Measurements from ENCODE around the gene ST3GAL4. TPM values are rescaled to one million over a fixed set of nuclear protein-coding genes. Genes with fewer than 3 reads are reported as not detected.
"Not testable (repeated sequence)": the region's sequence is repeated elsewhere in the genome, so short reads cannot be mapped to it uniquely, and the experiment has no call there.

Gene ST3GAL4
- total and polyA plus RNA-seq, 9 of the 15 experiments (the other 6 are each of a cell fraction or from before 2014, with no cell fraction given), result 0.27 to 22.9 (median 10.5) TPM

DNA sequence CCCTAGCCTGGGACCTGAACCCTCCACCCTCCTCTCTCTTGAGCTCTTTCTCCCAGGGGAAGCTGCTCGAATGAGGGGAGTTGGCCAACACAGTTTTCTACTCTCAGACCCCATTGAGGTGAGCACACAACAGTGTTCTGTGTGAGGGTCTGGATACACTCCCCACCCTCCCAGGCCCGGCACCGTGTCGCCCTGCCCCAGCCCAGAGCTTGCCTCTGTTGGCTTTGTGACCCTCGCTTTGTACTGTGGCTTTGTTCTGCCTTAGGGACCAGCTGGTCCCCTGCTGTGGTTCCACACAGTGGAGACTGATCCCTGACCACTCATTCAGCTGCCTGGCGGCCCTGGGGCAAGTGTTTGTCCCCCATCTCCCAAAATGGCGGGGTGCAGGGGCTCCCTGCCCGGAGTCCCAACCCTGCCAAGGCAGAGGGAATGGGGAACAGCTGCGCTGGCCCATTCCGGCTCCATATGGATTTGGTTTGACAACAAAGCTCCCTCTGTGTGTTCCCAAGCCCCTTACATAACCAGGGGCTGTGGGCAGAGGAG, 8.3 kb downstream of the ST3GAL4 start (continued):
- TF ChIP-seq RHOXF2B (CRISPR knock-in tag; conservative IDR thresholded peaks at IDR 0.05) (no peak), ZNF175 (CRISPR knock-in tag; IDR thresholded peaks at IDR 0.05; ENCODE audit: low read depth) (no peak), C11orf30 (IDR thresholded peaks at IDR 0.05; ENCODE audit: low read depth) (no peak), POLR2AphosphoS2 (IDR thresholded peaks at IDR 0.05; ENCODE audit: low read length) (no peak)
- TF ChIP-seq, protein P1, sequence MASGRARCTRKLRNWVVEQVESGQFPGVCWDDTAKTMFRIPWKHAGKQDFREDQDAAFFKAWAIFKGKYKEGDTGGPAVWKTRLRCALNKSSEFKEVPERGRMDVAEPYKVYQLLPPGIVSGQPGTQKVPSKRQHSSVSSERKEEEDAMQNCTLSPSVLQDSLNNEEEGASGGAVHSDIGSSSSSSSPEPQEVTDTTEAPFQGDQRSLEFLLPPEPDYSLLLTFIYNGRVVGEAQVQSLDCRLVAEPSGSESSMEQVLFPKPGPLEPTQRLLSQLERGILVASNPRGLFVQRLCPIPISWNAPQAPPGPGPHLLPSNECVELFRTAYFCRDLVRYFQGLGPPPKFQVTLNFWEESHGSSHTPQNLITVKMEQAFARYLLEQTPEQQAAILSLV (tag; IDR thresholded peaks at IDR 0.05), result no peak
- TF ChIP-seq, protein P2, sequence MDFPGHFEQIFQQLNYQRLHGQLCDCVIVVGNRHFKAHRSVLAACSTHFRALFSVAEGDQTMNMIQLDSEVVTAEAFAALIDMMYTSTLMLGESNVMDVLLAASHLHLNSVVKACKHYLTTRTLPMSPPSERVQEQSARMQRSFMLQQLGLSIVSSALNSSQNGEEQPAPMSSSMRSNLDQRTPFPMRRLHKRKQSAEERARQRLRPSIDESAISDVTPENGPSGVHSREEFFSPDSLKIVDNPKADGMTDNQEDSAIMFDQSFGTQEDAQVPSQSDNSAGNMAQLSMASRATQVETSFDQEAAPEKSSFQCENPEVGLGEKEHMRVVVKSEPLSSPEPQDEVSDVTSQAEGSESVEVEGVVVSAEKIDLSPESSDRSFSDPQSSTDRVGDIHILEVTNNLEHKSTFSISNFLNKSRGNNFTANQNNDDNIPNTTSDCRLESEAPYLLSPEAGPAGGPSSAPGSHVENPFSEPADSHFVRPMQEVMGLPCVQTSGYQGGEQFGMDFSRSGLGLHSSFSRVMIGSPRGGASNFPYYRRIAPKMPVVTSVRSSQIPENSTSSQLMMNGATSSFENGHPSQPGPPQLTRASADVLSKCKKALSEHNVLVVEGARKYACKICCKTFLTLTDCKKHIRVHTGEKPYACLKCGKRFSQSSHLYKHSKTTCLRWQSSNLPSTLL (IDR thresholded peaks at IDR 0.05), result no peak

DNA sequence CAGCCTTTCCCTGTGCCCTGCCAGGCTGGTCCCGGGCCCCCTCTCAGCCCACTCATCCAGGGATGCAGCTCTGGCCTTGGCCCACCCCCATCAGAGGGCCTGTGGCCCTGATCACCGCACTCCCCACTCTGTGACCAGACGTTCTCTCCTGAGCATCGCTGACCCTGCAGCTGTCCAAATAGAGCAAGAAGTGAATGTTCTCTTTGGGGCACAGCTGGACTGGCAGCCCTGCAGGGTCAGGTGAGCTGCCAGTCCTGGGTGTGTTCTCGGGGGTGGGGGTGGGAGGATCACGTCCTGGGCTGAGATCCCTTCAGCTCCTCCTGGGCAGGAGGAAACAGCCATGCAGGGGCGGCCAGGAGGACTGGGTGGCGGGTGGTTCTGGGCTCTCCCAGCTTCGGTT, 9.2 kb downstream of the ST3GAL4 start:
- H3K9ac ChIP-seq (ENCODE audit: insufficient read depth in 1 of 2, low read depth in 2 of 2, low read length in 2 of 2); ATAC-seq; POLR2A ChIA-PET; H3K79me2 ChIP-seq (ENCODE audit: control insufficient read depth, insufficient read depth, low read length); H3K36me3 ChIP-seq (ENCODE audit: control insufficient read depth, insufficient read depth, low read length); H3K4me3 ChIP-seq; FAIRE-seq; H3K9me3 ChIP-seq (replicated peaks; ENCODE audit: control insufficient read depth, insufficient read depth, low read depth, low read length); DNase-seq (ENCODE audit: extremely low read depth in 1 of 4, low spot score in 3 of 4); BruUV-seq (replicated peaks); H3K4me2 ChIP-seq (ENCODE audit: insufficient read depth, low read length); H3K27me3 ChIP-seq (ENCODE audit: control insufficient read depth in 2 of 2, insufficient read depth in 2 of 2, low read length in 2 of 2); CTCF ChIA-PET (ENCODE audit: low intra/inter-chr PET ratio); in situ Hi-C loops (cut with MboI); intact Hi-C loops (cut with micrococcal nuclease); H3K27ac ChIP-seq (ENCODE audit: extremely low read depth, low read depth, low read length); H3K9me1 ChIP-seq (ENCODE audit: control insufficient read depth, insufficient read depth, low read length); H2AFZ ChIP-seq (ENCODE audit: low read depth, low read length): not testable (repeated sequence)
- no CpG with 5 or more reads among the region's 9 CpGs for WGBS (ENCODE audit: insufficient coverage, low coverage, missing lambda C conversion rate)
- peaks cover 18% of the 10 kb centered on the region; the same call in 1 of the 2 replicates for H4K20me1 ChIP-seq (replicated peaks; ENCODE audit: control insufficient read depth, insufficient read depth, low read length)
- H3K4me1 ChIP-seq (replicated peaks in 1 of 2; ENCODE audit: control insufficient read depth in 2 of 2, insufficient read depth in 2 of 2, low read length in 2 of 2), result peaks cover 0 to 10% of the 10 kb centered on the region in 2 experiments; a peak in 2 of 5 replicates

DNA sequence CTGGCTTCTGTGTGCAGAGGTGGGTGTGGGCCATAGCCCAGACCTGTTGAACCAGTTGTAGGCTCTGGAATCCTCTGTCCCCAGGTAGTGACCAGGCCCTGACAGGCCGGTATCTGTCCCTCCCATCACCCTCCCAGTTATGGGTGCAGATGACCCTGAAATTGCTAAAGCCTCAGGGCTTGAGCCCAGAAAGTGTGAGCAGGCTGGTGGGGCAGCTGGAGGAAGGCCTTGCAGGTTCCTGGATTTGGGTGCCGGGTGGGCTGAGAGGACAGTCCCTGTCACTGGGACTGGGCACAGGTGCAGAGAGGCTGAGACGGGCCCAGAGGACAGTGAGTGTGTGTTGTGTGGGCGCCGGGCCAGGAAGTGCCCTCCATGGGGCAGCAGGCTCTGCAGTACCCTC, 10.0 kb downstream of the ST3GAL4 start:
- H3K9me3 ChIP-seq (replicated peaks; ENCODE audit: control insufficient read depth, insufficient read depth, low read depth, low read length); H2AFZ ChIP-seq (ENCODE audit: low read depth, low read length); H3K4me2 ChIP-seq (ENCODE audit: insufficient read depth, low read length); H3K9ac ChIP-seq (ENCODE audit: insufficient read depth in 1 of 2, low read depth in 2 of 2, low read length in 2 of 2); in situ Hi-C loops (cut with MboI); H3K4me1 ChIP-seq (replicated peaks in 1 of 2; ENCODE audit: control insufficient read depth in 2 of 2, insufficient read depth in 2 of 2, low read length in 2 of 2); H3K9me1 ChIP-seq (ENCODE audit: control insufficient read depth, insufficient read depth, low read length); H3K36me3 ChIP-seq (ENCODE audit: control insufficient read depth, insufficient read depth, low read length); BruUV-seq (replicated peaks); CTCF ChIA-PET (ENCODE audit: low intra/inter-chr PET ratio); DNase-seq (ENCODE audit: extremely low read depth in 1 of 4, low spot score in 3 of 4); intact Hi-C loops (cut with micrococcal nuclease); H3K4me3 ChIP-seq; FAIRE-seq; H3K27ac ChIP-seq (ENCODE audit: extremely low read depth, low read depth, low read length); H3K27me3 ChIP-seq (ENCODE audit: control insufficient read depth in 2 of 2, insufficient read depth in 2 of 2, low read length in 2 of 2); H3K79me2 ChIP-seq (ENCODE audit: control insufficient read depth, insufficient read depth, low read length); ATAC-seq: not testable (repeated sequence)
- peaks cover 18% of the 10 kb centered on the region; the same call in 1 of the 2 replicates for H4K20me1 ChIP-seq (replicated peaks; ENCODE audit: control insufficient read depth, insufficient read depth, low read length)
- POLR2A ChIA-PET, result interaction anchor here (1.2 kb wide), 2 partner anchors 8 to 53 kb away, joined by 3 read pairs; no protein-coding TSS in a partner anchor
- WGBS (ENCODE audit: insufficient coverage, low coverage, missing lambda C conversion rate), result 88% methylated on average over 3 of the region's 5 CpGs

Measured in K562 (cell line).